Activated T-cell treated with anti-CD3 and anti-CD28 coated beads, Interleukin-2, amount 50 U/mL, for 48 hours (primary cell): ENCODE results near the gene S100A4.
"Not testable (repeated sequence)": the region's sequence is repeated elsewhere in the genome, so short reads cannot be mapped to it uniquely, and the experiment has no call there.

Experiments
- DNase-seq, 2 experiments: peaks; one replicate each; pipeline ENCODE4 v3.0.0-alpha.2; 2020

Gene S100A4

DNA sequence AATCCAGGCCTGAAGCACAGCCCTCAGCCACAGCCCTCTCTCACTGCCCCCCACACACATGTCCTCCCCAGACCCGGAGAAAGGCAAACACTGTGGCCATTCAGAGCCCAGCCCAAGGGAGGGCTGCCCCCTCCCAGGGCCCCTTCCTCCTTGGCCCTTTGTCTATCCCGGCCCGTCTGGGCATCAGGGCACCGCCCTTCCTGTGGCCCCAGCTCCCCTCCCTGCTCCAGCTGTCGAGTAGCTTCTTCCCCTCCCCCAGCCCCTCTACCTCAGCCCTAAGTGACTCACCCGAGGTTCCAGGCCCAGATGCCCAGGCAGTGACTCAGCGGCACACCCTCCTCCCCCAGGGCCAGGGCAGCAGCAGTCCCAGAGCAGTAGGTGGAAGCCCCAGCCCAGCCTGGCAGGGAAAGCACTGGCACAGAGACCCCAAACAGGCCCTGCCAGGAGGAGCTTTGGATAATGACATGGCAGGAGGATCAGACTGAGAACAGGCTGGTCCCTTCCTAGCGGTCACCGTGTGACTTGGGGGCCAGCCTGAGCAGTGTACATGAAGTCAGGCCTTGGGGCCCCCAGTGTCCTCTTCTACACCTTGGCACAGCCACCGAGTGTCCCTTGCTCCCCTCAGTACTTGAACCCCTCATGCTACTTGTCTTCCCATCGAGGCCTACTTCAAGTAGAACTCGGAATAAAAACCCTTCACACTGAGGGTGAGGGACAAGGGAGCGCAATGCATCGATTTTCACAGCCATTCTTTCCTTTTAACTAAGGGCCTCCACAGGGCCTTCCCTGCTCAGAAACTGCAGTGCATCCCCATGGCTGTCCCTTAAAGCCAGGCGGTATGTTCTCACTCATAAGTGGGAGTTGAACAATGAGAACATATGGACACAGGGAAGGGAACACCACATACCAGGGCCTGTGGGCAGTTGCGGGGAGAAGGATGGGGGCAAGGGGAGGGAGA is 21.1 kb upstream of the S100A4 start:
- peak; percentile 89 to 92 for DNase-seq

DNA sequence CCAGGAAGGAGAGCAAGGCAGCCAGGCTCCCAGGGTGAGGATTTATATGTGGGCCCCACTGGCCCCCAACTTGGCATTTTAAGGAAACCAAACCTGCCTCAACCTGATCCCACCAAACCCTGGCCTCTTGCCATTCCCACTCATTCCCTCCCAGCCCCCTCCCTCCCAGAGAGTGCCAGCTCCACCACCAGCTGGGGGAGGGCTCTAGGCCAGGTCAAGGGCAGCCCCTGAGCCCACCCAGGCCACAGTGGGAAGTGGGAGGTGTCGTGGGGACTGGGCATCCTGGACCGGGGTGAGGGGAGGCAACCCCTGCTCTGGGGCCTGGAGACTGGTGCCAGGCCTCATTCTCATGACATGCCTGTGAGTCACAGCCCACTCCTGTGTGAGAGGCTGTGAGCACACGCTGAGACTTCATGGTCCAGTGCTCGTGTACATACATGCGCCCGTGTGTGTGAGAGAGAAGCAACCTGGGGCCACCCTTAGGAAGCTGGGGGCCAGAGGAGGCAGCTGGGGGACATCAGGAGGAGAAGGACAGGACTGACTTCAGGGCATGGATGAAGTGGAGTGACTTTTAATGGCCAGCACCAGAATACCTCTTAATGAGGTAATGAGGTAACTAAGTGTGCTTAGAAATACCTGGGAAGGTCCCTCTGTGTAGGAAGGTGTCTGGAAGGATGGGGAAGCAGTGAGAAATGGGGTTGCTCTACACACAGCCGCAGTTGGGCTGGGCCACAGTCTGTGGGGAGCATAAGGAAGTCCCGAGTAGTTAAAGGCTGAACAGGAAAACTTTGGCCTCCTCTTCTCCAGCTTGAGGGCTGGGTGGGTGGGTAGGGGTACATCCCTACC is 20.1 kb upstream of the S100A4 start, which contains the start of gene S100A2:
TSS of gene S100A2 (minus strand) at position 316 of the 846 bp plus-strand sequence. CDS start 1,967 bp downstream, outside the sequence.
- DNase-seq: peak; percentile 77 to 80

DNA sequence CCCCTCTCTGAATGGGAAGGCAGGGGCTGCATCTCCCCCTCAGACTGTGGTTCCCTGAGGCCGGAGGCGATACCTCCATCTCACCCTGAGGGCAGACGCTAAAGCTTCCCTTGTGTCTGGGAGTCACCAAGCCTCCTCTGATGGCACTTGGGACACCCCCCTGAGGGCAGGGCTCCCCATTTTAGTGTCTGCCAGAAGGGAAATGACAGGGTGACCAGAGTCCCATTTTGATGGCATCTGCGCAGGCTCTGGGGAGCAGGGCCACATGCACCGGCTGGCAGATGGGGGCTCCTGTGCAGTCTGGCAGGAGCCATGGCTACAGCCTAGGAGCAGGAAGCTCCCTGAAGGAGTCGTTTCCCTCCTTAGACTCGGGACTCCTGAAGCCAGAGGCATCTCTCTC is 18.4 kb upstream of the S100A4 start:
- DNase-seq: no peak

DNA sequence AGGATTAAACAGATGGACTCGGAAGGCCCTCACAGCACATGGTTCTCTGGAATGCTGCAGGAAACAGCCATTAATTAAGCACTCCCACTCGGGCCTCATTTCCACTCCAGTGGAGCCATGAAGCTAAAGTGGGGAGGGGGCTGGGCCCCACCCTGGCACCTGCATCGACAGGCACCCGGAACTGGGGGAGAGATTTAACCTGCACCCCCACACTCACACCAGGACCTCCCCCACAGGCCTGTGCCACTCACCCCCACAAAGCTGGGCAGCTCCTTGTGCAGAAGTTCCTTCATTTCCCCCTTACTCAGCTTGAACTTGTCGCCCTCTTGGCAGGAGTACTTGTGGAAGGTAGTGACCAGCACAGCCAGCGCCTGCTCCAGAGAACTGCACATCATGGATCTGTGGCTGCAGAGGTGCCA is 17.9 kb upstream of the S100A4 start:
- no peak for DNase-seq

DNA sequence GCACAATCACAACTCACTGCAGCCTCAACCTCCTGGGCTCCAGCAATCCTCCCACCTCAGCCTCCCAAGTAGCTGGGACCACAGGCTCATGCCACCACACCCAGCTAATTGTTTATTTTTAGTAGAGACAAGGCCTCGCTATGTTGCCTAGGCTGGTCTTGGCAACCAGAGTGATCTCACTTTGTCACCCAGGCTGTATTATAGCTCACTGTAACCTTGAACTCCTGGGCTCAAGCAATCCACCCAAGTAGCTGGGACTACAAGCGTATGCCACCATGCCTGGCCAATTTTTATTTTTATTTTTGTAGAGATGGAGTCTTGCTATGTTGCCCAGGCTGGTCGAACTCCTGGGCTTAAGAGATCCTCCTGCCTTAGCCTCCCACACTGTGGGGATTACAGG is 16.4 kb upstream of the S100A4 start:
- DNase-seq: not testable (repeated sequence)

DNA sequence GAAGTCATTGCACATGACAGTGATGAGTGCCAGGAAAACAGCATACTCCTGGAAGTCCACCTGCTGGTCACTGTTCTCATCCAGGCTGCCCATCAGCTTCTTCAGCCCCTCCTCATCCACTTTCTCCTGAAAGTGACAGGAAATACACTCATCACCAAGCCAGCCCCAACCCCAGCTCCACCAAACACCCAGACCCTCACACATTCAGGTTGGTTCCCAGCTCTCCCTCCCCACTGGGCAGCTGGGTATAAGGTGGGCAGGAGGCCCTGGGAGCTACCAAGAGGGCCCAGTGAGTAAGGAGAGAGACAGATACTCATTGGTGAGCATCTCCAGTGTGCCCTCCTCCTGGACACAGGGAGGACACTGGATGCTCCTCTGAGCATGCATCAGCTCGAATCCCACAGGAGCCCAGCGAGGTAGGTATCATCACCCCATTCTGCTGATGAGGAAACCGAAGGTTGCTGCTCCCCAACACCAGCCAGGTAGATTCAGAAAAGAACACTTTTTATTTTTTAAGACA is 15.9 kb upstream of the S100A4 start:
- no peak for DNase-seq

DNA sequence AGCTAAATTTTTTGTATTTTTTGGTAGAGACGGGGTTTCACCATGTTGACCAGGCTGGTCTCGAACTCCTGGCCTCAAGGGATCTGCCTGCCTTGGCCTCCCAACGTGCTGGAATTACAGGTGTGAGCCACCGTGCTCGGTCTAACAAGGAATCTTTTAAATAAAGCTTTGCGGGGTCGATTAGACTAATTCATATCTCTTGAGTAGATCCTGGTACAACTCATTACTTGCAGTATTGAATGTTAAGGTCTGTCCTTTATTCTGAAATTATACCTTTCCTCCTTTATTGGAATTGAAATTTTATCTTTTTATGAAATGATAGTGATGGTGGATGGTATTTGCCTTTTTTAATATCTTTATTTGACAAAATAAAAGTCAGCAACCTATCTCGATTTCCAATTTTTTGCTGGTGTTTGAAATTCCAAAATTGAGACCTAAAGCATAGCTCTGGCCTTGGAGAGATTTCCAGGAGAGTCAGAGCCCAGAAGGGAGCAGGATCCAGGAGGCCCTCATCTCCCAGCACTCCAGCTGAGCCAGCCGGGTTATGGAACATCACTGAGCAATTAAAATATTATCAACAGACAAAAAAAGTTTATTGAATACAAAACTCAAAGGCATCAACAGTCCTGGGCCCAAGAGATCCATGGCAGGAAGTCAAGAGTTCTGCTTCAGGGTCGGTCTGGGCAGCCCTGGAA is 15.3 kb upstream of the S100A4 start:
- no peak for DNase-seq

DNA sequence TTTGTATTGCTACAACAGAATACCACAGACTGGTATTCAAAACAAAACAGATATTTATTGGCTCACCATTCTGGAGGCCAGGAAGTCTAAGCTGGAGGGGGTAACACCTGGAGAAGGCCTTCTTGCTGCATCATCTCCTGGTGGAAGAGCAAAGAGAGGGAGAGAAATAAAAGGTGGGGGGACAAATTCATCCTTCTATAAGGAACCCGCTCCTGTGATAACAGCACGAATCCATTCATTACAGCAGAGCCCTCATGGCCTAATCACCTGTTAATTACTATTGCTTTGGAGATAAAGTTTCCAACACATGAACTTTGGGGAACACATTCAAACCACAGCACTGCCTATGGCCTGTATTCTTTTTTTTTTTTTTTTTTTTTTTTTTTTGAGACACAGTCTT is 14.6 kb upstream of the S100A4 start:
- no peak for DNase-seq

DNA sequence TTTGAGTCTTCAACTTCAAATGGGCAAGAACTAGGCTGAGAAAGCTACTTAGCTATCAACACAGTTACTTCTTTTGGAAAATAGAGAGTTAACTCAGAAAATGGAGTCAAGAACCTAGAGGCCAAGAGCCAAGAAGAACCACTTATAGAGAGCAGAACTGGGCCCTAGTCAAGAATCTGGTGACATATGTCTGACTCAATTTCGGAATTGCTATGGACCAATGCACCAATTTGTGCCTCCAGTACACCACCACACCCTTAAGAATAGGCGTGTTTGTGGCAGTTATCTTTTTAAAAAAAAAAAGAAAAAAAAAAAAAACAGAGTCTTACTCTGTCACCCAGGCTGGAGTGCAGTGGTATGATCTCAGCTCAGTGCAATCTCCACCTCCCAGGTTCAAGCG is 12.3 kb upstream of the S100A4 start:
- no peak for DNase-seq

DNA sequence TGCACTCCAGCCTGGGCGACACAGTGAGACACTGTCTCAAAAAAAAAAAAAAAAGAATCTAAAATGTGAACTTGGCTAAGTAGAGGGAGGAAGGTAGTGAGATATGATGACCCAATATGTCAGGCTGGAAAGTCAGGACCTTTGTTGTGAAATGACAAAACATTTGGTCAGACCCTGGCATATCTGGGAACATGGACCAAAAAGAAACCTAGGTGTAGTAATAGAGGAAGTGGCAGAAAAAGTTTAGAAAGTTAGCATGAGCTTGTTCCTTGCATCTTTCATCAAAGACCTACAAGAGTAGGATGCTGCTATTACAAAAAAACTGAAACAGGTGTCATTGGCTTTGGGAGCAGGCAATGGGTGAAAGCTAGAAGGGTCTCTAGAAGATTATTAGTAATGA is 10.7 kb upstream of the S100A4 start:
- DNase-seq: no peak

DNA sequence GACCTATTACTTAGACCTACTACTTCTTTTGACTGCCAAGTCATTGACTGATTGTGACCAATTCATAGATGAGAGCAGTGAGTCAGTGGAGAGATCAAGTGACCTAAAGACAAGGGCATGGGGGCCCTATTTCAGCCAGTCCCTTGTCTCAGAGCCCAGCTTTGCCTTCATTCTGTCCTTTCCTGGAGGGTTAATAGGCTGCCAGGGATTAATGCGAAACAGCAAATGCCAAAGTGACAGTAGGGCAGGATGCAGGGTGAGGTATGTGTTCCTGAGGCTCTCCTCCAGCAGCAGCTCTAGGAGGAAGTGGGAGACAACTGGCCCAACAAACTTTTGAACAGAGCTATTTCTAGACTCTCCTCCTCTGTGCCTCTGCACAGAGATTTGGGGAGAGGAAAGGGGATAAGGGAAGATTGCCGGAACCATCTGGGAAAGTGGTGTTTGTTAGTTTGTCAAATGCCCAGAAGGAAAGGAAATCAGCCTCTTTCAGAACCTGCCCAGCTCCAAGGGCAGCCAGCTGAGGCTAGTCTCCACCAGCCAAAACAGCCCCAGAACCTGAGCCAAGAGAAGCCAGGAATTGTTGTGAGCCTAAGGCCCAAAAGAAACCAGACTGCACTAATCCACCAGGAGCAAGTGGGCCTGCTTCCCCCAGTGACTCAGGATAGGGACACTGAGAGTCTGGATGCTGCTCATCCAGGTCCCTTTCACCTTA is 8.4 kb upstream of the S100A4 start:
- no peak for DNase-seq

DNA sequence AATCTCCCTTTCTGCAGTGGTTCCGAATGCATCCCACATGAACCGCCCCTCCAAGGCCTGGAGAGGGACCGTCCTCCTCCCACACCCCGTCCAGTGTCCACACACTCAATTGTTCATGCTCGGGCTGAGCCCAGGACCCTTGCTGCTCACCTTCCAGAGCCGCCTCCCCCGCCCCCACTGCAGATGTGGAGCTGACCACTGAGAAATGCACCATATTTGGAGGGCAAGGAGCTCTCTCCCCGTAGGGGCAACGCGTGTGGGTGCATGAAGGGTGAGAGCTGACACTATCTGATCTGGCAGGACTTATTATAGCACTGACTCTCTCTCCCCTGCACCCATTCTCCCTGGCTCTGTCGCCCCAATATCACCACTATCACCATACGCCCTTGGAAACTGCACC is 7.5 kb upstream of the S100A4 start:
- DNase-seq: no peak

DNA sequence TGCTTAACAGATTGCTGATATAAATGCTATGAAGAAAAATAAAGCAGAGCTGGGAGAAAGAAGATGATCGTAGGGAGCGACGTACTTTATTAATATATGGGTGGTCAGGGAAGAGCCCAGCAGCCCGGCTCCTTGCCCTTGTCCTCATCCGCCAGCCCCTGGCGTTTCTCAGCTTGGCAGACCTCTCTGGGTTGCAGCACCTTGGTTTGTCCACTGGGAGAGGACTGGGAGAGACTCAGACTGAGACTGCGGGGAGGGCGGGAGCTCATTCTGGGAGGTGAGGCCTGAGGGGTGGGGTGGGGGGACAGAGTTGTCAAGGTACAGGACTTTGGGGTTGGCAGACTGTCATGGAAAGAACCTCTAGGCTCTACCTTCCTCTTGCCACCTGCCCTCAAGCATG is 6.7 kb upstream of the S100A4 start:
- no peak for DNase-seq

DNA sequence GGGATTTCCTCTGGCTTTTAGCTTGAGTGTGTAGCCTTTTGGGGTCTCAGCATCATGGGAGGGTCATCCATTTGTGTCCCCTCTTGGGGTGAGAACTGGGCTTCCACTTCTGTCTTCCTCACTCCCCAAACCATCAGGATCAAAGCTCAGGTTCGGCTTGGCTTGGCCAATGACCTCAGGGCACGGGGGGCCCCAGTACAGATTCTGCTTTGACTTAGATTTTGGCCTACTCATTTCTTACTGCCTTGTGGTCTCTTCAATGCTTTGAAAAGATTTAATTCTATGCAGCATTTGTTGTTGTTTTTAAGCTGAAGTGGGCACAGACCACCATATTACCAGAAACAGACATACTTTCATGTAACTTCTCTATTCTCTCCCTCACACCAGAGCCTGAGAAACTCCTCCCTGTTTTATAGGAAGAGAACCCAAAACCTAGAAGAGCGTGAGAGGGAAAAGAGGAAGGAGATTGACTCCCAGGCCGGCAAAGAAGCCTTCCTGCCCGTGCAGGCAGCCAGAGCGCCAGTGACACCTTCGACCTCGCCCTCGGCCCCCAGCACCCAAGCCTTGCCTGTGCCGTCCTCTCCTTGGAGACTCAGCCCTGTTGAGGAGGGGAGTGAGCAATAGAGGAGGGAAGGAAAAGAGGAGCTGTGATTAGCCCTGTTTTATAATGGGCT is 5.4 kb upstream of the S100A4 start:
- no peak for DNase-seq

DNA sequence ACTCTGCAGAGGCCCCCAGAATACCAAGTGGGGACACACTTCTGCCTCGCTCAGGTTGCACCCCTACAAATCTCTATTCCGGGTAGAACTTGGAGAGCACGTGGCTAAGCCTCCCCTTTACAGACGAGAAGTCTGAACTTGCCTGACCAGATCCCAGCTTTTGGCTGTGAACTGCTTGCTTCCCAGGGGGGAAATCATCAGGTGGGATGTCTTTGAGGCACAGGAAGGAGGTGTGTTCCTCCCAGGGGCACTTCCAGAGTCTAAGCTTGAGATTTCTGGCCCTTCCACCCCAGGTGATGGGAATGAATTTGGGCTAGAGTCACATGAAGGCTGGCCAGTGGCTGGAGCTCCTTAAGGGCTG is 4.8 kb upstream of the S100A4 start:
- DNase-seq: no peak

DNA sequence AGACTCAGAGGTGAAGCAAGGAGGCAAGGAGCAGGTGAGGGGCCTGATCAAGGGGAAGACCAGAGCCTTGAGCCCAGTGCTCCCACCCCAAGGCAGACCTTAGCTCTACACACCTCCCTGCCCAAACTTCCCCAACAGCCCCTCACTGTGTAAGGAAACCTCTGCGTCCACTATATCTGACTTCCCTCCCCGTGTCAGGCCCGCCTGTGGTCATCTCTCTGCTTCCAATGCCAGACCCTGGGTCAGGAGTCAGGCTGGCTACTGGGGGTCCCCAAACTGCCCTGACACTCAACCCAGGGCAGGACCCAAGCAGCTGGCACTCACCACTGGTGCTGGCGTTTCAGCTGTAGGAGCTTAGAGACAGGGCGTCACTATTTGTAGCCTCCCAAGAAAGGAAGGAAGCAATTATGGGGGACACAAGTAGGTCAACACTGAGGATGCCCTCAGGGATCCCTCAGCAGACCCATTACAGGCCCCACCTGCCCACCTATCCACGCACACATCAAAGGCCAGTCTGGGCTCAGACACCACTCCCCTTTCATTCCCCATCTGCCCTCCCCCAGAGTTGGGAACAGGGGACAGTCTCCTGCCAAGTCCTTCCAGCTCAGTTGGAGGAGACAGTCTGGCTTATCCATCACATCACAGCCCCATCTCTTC is 4.3 kb upstream of the S100A4 start:
- no peak for DNase-seq

DNA sequence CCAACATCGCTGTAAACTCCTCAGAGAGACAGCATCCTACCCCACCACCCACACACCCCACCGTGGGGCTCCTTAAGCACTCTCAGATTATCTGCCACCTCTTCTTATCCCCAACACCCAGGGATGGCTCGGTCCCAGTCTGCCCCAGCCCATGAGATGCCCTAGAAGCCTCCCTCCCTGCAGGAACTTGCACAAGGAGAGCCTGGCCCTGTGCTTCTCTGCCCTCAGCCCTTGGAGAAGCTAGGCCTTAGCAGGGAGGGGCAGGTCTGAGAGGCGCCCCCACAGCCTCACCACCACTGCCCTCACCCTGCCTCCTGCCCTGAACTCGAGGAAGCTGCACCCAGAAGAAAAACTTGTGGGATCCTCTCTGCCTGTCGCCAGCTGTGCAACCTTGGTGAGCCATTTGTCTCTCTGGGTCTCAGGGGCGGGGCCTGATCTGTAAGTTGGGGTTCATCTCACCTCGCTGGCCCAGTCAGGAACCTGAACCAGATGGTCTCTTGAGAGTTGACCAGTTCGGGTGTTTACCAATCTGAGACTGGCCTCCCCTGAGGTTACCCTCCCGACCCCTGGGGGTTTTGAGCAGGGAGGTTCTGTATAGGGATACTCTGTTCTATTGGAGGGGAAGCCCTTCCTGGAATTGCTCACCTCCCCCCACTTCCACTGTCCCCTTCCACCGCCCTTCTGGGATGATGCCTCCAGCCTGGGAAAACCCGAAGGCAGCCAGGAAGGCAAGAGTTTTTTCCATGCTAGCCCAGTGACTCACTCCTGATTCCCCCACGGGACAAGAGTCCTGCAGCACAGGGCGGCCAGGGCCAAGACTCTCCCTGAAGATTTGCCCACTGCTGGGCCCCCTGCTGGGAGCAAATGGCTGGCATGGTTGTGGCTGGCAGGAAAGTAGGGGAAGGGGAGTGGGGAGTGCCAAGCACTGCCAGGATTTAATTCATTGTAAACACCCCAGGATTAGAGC is 3.4 kb upstream of the S100A4 start, which contains the start of gene S100A3:
TSS of gene S100A3 (minus strand) at position 537 of the 967 bp plus-strand sequence. CDS start 773 bp downstream, outside the sequence.
- no peak for DNase-seq

DNA sequence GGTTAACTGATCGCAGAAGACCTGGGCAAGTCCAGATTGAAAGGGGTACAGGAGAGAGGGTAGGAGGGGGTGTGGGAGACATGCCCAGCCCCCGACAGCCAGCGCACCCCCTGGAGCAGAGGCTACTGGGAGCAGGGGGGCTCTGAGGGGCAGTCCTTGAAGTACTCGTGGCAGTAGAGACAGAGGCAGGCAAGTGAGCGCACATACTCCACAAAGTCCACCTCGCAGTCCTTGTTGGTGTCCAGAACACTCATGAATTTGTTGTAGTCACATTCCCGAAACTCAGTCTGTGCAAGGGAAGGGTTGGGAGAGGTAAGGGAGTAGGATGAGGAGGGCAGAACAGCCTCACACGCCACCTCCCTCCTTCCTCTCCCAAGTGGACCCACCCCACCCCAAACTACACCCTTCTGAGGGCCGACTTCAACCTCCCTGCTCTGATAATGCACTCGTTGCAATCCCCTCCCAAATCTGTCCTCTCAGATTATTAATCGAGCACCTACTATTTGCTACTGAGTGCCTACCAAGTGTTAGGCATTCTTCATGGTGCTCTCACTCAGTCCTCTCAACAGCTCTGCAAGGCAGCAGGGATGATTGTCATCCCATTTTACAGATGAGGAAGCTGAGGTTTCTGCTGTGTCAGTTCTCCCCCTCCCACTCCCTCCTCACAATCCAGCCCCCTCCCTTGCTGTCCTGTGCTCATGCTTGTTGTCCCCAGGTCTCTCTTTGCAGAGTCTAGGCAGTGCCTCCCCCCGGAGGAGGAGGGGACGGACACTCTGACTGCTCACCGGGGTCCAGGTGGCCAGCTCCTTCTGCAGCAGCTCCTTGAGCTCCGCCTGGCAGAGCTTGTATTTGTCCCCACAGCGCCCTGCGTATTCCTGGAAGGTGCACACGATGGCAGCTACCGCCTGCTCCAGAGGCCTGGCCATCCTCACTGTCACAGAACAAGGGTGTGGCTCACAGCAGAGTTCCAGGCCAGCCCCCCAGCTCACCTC is 2.2 kb upstream of the S100A4 start:
- DNase-seq: no peak
